Stimulated activated naive CD8-positive, alpha-beta T cell treated with anti-CD3 and anti-CD28 coated beads, Interleukin-15, amount 100 ng/mL, for 72 hours (primary cell): ENCODE results near the gene DDX39B.

Experiments
- ATAC-seq: fragments of 150-1000 bp; cut with Tn5 transposase; 2 replicates; pipeline ENCODE4 v1.10.0; 2021; ENCODE audit warnings: mild to moderate bottlenecking, moderate library complexity
- DNase-seq, 2 donors: peaks; one replicate each; pipeline ENCODE4 v3.0.0; 2021 to 2022
- H3K27ac Mint-ChIP-seq, 2 donors: one replicate each; pipeline ENCODE4 v1.8.0; 2022; ENCODE audit warnings: mild to moderate bottlenecking in 2 of 2, mixed read lengths in 2 of 2, moderate library complexity in 2 of 2
- H3K27me3 Mint-ChIP-seq: one replicate; pipeline ENCODE4 v1.8.0; 2022; ENCODE audit warnings: mixed read lengths
- H3K4me1 Mint-ChIP-seq: one replicate; pipeline ENCODE4 v1.8.0; 2022; ENCODE audit warnings: mild to moderate bottlenecking, mixed read lengths
- H3K4me3 Mint-ChIP-seq, 2 donors: one replicate each; pipeline ENCODE4 v1.8.0; 2022; ENCODE audit warnings: mild to moderate bottlenecking in 2 of 2, mixed read lengths in 2 of 2, moderate library complexity in 1 of 2
- H3K9me3 Mint-ChIP-seq, 2 donors: one replicate each; pipeline ENCODE4 v1.8.0; 2022; ENCODE audit warnings: mixed read lengths in 2 of 2

The DDX39B gene

DNA sequence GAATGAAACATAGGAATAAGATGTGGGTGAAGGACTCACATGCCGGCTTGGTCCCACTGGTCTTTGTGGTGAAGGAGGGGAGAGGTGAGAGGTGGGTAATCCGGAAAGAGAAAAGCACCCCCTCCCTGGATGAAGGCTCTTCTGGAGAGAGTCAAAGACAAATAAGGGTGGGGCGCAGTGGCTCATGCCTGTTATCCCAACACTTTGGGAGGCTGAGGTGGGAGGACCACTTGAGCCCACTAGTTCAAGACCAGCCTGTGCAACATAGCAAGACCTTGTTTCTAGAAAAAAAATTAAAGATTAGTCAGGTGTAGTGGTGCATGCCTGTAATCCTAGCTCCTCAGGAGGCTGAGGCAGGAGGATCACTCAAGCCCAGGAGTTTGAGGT lies 37.3 kb upstream of the DDX39B start:
- Mint-ChIP-seq H3K9me3 (no peaks in the 10 kb centered on the region), H3K27ac (peak overlapping the region in 1 of 2 donors; percentile 84), H3K4me3 (peak overlapping the region; percentile 66 to 93), H3K4me1 (peaks cover 76% of the 10 kb centered on the region), H3K27me3 (no peaks in the 10 kb centered on the region)
- ATAC-seq (no peak), DNase-seq (no peak)

DNA sequence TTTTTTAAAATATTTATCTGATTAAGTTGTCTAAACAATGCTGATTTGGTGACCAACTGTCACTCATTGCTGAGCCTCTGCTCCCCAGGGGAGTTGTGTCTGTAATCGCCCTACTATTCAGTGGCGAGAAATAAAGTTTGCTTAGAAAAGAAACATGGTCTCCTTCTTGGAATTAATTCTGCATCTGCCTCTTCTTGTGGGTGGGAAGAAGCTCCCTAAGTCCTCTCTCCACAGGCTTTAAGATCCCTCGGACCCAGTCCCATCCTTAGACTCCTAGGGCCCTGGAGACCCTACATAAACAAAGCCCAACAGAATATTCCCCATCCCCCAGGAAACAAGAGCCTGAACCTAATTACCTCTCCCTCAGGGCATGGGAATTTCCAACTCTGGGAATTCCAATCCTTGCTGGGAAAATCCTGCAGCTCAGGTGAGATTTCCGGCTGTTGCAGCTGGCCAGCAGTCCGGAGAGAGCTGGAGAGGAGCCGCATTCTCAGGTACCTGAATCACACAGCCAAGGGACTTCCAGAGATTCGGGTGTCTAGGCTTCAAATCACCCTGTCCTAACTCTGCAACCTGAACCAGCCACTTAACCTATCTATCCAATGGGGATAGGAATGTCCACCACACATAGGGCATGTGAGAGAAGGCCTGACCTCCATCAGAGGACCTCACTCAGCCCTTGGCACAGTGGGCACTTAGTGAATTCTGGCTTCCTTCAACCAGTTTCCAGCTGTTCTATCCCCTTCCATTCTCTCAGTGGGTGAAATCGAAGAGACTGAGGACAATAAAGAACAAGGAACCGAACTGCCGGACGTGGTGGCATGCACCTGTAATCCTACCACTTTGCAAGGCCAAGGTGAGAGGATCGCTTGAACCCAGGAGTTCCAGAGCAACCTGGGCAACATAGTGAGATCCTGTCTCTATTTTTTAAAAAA lies 36.6 kb upstream of the DDX39B start:
- ATAC-seq (no peak), DNase-seq (no peak)
- no peaks in the 10 kb centered on the region for H3K9me3 Mint-ChIP-seq
- peak overlapping the region in 1 of 2 donors; percentile 84 for H3K27ac Mint-ChIP-seq
- peaks cover 82% of the 10 kb centered on the region for H3K4me1 Mint-ChIP-seq
- H3K27me3 Mint-ChIP-seq = no peaks in the 10 kb centered on the region
- H3K4me3 Mint-ChIP-seq = peak overlapping the region; percentile 66 to 93

DNA sequence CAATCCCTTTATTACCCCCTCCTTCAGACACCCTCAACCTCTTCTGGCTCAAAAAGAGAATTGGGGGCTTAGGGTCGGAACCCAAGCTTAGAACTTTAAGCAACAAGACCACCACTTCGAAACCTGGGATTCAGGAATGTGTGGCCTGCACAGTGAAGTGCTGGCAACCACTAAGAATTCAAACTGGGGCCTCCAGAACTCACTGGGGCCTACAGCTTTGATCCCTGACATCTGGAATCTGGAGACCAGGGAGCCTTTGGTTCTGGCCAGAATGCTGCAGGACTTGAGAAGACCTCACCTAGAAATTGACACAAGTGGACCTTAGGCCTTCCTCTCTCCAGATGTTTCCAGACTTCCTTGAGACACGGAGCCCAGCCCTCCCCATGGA lies 35.8 kb upstream of the DDX39B start:
- DNase-seq (no peak), ATAC-seq (no peak)
- Mint-ChIP-seq H3K9me3 (no peaks in the 10 kb centered on the region), H3K27ac (no peak overlapping the region), H3K4me1 (peaks cover 84% of the 10 kb centered on the region), H3K4me3 (peak overlapping the region; percentile 86 to 97), H3K27me3 (no peaks in the 10 kb centered on the region)

DNA sequence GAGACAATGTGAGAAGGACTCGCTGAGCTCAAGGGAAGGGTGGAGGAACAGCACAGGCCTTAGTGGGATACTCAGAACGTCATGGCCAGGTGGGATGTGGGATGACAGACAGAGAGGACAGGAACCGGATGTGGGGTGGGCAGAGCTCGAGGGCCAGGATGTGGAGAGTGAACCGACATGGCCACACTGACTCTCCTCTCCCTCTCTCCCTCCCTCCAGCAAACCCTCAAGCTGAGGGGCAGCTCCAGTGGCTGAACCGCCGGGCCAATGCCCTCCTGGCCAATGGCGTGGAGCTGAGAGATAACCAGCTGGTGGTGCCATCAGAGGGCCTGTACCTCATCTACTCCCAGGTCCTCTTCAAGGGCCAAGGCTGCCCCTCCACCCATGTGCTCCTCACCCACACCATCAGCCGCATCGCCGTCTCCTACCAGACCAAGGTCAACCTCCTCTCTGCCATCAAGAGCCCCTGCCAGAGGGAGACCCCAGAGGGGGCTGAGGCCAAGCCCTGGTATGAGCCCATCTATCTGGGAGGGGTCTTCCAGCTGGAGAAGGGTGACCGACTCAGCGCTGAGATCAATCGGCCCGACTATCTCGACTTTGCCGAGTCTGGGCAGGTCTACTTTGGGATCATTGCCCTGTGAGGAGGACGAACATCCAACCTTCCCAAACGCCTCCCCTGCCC lies 35.2 kb upstream of the DDX39B start:
- Mint-ChIP-seq H3K9me3 (no peaks in the 10 kb centered on the region), H3K4me3 (peak overlapping the region; percentile 86 to 97), H3K27me3 (no peaks in the 10 kb centered on the region), H3K4me1 (peaks cover 79% of the 10 kb centered on the region), H3K27ac (peak overlapping the region in 1 of 2 donors; percentile 28)
- DNase-seq (peak in 1 of 2 donors; percentile 48), ATAC-seq (no peak)

DNA sequence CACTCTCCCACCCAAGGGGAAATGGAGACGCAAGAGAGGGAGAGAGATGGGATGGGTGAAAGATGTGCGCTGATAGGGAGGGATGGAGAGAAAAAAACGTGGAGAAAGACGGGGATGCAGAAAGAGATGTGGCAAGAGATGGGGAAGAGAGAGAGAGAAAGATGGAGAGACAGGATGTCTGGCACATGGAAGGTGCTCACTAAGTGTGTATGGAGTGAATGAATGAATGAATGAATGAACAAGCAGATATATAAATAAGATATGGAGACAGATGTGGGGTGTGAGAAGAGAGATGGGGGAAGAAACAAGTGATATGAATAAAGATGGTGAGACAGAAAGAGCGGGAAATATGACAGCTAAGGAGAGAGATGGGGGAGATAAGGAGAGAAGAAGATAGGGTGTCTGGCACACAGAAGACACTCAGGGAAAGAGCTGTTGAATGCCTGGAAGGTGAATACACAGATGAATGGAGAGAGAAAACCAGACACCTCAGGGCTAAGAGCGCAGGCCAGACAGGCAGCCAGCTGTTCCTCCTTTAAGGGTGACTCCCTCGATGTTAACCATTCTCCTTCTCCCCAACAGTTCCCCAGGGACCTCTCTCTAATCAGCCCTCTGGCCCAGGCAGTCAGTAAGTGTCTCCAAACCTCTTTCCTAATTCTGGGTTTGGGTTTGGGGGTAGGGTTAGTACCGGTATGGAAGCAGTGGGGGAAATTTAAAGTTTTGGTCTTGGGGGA lies 34.3 kb upstream of the DDX39B start:
- ATAC-seq = no peak
- no peaks in the 10 kb centered on the region for H3K27me3 Mint-ChIP-seq
- peak overlapping the region; percentile 86 to 97 for H3K4me3 Mint-ChIP-seq
- no peak for DNase-seq
- H3K9me3 Mint-ChIP-seq = no peaks in the 10 kb centered on the region
- H3K27ac Mint-ChIP-seq = peak overlapping the region; percentile 47 to 60
- H3K4me1 Mint-ChIP-seq = peaks cover 88% of the 10 kb centered on the region

DNA sequence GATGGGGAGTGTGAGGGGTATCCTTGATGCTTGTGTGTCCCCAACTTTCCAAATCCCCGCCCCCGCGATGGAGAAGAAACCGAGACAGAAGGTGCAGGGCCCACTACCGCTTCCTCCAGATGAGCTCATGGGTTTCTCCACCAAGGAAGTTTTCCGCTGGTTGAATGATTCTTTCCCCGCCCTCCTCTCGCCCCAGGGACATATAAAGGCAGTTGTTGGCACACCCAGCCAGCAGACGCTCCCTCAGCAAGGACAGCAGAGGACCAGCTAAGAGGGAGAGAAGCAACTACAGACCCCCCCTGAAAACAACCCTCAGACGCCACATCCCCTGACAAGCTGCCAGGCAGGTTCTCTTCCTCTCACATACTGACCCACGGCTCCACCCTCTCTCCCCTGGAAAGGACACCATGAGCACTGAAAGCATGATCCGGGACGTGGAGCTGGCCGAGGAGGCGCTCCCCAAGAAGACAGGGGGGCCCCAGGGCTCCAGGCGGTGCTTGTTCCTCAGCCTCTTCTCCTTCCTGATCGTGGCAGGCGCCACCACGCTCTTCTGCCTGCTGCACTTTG lies 33.6 kb upstream of the DDX39B start, which contains the start of gene TNF:
TSS of gene TNF (plus strand) at position 231 of the 567 bp plus-strand sequence. CDS start at position 408, 177 bp downstream.
- Mint-ChIP-seq H3K27ac (peak within 1 kb of the TSS; percentile 47 to 82), H3K4me1 (peaks cover 91% of the 10 kb centered on the region), H3K27me3 (no peaks in the 10 kb centered on the region), H3K9me3 (no peaks in the 10 kb centered on the region), H3K4me3 (peak within 1 kb of the TSS; percentile 86 to 97)
- ATAC-seq (peak; percentile 11), DNase-seq (peak; percentile 57 to 74)

DNA sequence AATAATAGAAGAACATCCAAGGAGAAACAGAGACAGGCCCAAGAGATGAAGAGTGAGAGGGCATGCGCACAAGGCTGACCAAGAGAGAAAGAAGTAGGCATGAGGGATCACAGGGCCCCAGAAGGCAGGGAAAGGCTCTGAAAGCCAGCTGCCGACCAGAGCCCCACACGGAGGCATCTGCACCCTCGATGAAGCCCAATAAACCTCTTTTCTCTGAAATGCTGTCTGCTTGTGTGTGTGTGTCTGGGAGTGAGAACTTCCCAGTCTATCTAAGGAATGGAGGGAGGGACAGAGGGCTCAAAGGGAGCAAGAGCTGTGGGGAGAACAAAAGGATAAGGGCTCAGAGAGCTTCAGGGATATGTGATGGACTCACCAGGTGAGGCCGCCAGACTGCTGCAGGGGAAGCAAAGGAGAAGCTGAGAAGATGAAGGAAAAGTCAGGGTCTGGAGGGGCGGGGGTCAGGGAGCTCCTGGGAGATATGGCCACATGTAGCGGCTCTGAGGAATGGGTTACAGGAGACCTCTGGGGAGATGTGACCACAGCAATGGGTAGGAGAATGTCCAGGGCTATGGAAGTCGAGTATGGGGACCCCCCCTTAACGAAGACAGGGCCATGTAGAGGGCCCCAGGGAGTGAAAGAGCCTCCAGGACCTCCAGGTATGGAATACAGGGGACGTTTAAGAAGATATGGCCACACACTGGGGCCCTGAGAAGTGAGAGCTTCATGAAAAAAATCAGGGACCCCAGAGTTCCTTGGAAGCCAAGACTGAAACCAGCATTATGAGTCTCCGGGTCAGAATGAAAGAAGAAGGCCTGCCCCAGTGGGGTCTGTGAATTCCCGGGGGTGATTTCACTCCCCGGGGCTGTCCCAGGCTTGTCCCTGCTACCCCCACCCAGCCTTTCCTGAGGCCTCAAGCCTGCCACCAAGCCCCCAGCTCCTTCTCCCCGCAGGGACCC lies 32.6 kb upstream of the DDX39B start:
- no peak for DNase-seq
- ATAC-seq = no peak
- Mint-ChIP-seq H3K27ac (peak overlapping the region; percentile 42 to 82), H3K4me3 (peak overlapping the region; percentile 86 to 97), H3K4me1 (peaks cover 91% of the 10 kb centered on the region), H3K27me3 (no peaks in the 10 kb centered on the region), H3K9me3 (no peaks in the 10 kb centered on the region)

DNA sequence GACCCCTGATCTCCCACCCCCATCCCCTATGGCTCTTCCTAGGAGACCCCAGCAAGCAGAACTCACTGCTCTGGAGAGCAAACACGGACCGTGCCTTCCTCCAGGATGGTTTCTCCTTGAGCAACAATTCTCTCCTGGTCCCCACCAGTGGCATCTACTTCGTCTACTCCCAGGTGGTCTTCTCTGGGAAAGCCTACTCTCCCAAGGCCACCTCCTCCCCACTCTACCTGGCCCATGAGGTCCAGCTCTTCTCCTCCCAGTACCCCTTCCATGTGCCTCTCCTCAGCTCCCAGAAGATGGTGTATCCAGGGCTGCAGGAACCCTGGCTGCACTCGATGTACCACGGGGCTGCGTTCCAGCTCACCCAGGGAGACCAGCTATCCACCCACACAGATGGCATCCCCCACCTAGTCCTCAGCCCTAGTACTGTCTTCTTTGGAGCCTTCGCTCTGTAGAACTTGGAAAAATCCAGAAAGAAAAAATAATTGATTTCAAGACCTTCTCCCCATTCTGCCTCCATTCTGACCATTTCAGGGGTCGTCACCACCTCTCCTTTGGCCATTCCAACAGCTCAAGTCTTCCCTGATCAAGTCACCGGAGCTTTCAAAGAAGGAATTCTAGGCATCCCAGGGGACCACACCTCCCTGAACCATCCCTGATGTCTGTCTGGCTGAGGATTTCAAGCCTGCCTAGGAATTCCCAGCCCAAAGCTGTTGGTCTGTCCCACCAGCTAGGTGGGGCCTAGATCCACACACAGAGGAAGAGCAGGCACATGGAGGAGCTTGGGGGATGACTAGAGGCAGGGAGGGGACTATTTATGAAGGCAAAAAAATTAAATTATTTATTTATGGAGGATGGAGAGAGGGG lies 31.7 kb upstream of the DDX39B start:
- DNase-seq (no peak), ATAC-seq (no peak)
- H3K9me3 Mint-ChIP-seq = no peaks in the 10 kb centered on the region
- peak overlapping the region; percentile 6 to 98 for H3K27ac Mint-ChIP-seq
- peak overlapping the region; percentile 86 to 97 for H3K4me3 Mint-ChIP-seq
- peaks cover 91% of the 10 kb centered on the region for H3K4me1 Mint-ChIP-seq
- H3K27me3 Mint-ChIP-seq = no peaks in the 10 kb centered on the region

DNA sequence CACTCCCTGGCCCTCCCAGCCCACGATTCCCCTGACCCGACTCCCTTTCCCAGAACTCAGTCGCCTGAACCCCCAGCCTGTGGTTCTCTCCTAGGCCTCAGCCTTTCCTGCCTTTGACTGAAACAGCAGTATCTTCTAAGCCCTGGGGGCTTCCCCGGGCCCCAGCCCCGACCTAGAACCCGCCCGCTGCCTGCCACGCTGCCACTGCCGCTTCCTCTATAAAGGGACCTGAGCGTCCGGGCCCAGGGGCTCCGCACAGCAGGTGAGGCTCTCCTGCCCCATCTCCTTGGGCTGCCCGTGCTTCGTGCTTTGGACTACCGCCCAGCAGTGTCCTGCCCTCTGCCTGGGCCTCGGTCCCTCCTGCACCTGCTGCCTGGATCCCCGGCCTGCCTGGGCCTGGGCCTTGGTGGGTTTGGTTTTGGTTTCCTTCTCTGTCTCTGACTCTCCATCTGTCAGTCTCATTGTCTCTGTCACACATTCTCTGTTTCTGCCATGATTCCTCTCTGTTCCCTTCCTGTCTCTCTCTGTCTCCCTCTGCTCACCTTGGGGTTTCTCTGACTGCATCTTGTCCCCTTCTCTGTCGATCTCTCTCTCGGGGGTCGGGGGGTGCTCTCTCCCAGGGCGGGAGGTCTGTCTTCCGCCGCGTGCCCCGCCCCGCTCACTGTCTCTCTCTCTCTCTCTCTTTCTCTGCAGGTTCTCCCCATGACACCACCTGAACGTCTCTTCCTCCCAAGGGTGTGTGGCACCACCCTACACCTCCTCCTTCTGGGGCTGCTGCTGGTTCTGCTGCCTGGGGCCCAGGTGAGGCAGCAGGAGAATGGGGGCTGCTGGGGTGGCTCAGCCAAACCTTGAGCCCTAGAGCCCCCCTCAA lies 30.5 kb upstream of the DDX39B start, which contains the start of gene LTA:
TSS of gene LTA (plus strand) at position 249 of the 871 bp plus-strand sequence. CDS start at position 703, 454 bp downstream.
- ATAC-seq (peak; percentile 73), DNase-seq (peak; percentile 78 to 84)
- H3K4me3 Mint-ChIP-seq = peak within 1 kb of the TSS; percentile 86 to 97
- H3K9me3 Mint-ChIP-seq = no peaks in the 10 kb centered on the region
- peaks cover 95% of the 10 kb centered on the region for H3K4me1 Mint-ChIP-seq
- H3K27me3 Mint-ChIP-seq = no peaks in the 10 kb centered on the region
- H3K27ac Mint-ChIP-seq = peak within 1 kb of the TSS; percentile 66 to 98

DNA sequence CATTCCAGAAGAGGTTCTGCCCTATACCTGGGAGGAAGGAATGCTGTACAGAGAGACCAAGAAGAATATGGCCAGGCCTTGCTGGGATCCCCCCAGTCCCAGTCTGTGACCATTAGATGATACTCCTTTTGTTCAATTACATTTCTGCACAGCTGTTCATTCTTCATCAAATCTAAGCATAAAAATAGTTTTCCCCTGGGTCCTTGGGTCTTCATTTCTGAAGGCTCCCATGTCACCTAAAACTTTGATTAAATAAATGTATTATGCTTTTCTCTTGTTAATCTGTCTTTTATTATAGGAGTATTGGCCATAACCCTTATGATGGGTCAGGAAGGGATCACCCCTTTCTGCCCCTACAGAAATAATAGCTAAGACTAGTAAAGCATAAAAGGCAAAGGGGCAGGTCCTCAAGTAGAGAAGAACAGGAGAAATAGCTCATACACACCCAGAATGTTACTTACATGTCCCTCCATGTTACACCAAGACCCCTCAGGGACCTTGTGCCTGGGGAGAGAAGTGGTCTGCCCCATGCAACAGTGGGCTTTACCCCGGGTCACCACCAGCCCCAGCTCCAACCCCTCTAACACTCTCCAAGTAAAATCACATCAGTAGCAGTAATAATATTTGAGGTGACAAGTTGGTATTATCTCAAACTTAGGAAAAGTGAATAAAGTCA lies 28.2 kb upstream of the DDX39B start:
- Mint-ChIP-seq H3K4me1 (peaks cover 88% of the 10 kb centered on the region), H3K27ac (no peak overlapping the region), H3K9me3 (no peaks in the 10 kb centered on the region), H3K4me3 (no peak overlapping the region), H3K27me3 (no peaks in the 10 kb centered on the region)
- ATAC-seq = no peak
- DNase-seq = no peak

DNA sequence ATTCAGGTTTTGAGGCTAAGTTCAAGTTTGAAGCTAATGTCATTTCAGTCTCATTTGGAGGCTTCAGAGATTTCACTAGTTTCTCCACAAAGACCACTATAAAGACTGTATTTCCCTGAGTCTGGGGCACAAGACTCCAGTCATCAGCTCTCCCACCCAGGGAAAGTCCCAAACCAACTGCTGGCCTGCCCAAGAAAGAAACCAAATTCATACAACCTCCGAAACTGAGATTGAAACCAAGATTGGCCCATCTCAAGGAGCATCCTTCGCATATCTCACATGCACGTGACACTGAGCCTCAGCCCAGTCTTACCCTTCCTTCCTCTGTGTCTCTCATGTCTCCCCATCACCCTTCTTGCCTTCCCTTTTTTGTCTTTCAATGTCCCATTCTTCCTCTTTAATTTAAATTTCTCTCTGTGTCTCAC lies 26.7 kb upstream of the DDX39B start:
- Mint-ChIP-seq H3K27me3 (no peaks in the 10 kb centered on the region), H3K9me3 (no peaks in the 10 kb centered on the region), H3K27ac (peak overlapping the region in 1 of 2 donors; percentile 15), H3K4me3 (peak overlapping the region; percentile 9 to 22), H3K4me1 (peaks cover 86% of the 10 kb centered on the region)
- ATAC-seq = peak; percentile 80
- DNase-seq = peak; percentile 80 to 88
